HepG2 (cell line): Measurements from ENCODE around the gene VAMP2. TPM values are rescaled to one million over a fixed set of nuclear protein-coding genes. Genes with fewer than 3 reads are reported as not detected.

ENCODE experiments used
- CC2D1A ChIP-seq: sonication (generic); formaldehyde crosslinking; IDR thresholded peaks from 2 replicates; pipeline ENCODE4 v1.8.1; 2023; ENCODE audit warnings: mild to moderate bottlenecking, missing genetic modification reagents
- ELF3 ChIP-seq: IDR thresholded peaks from 2 replicates; pipeline ENCODE4 v1.6.1; 2016; ENCODE audit warnings: missing genetic modification reagents, missing compliant biosample characterization
- FLYWCH1 ChIP-seq: sonication (generic); formaldehyde crosslinking; IDR thresholded peaks from 2 replicates; pipeline ENCODE4 v1.8.1; 2023; ENCODE audit warnings: mild to moderate bottlenecking, missing genetic modification reagents
- HOXA7 ChIP-seq: sonication (generic); formaldehyde crosslinking; IDR thresholded peaks from 2 replicates; pipeline ENCODE4 v1.8.1; 2022; ENCODE audit warnings: mild to moderate bottlenecking, missing genetic modification reagents, moderate library complexity
- KDM2A ChIP-seq: sonication (generic); formaldehyde crosslinking; IDR thresholded peaks from 2 replicates; pipeline ENCODE4 v1.4.0; 2020; ENCODE audit warnings: low read depth, missing genetic modification reagents, borderline replicate concordance
- NFIB ChIP-seq: sonication (generic); formaldehyde crosslinking; IDR thresholded peaks from 2 replicates; pipeline ENCODE4 v1.9.0; 2021; ENCODE audit warnings: missing genetic modification reagents, mild to moderate bottlenecking, borderline replicate concordance
- REPIN1 ChIP-seq: sonication (generic); formaldehyde crosslinking; IDR thresholded peaks from 2 replicates; pipeline ENCODE4 v1.8.0; 2022; ENCODE audit warnings: missing genetic modification reagents, low read depth, mild to moderate bottlenecking, borderline replicate concordance
- RFX1 ChIP-seq: fragments of 450-650 bp; IDR thresholded peaks from 2 replicates; pipeline ENCODE4 v1.6.1; 2017
- SIX4 ChIP-seq: sonication (generic); formaldehyde crosslinking; IDR thresholded peaks from 2 replicates; pipeline ENCODE4 v1.4.0; 2020; ENCODE audit warnings: missing genetic modification reagents
- SMYD3 ChIP-seq: sonication (generic); formaldehyde crosslinking; IDR thresholded peaks from 2 replicates; pipeline ENCODE4 v1.8.1; 2023; ENCODE audit warnings: mild to moderate bottlenecking, missing genetic modification reagents
- TRIM24 ChIP-seq: sonication (generic); formaldehyde crosslinking; IDR thresholded peaks from 2 replicates; pipeline ENCODE4 v1.8.0; 2022; ENCODE audit warnings: mild to moderate bottlenecking, missing genetic modification reagents
- polyA plus RNA-seq, 8 experiments: library from polyadenylated mRNA; depleted of rRNA in 3 of 8; stranded (reverse) in 7 of 8; unstranded in 1 of 8; fragments of >200 nt; fragmentation: Illumina TruSeq in 4 of 8; extraction: Trizol in 4 of 8; gene quantifications; 2 replicates each; pipeline versions ENCODE4 v1.2.1 to v1.2.3, GENCODE V29; 2011 to 2016; ENCODE audit warnings: low read depth in 4 of 8, missing spikeins in 1 of 8, mixed read lengths in 1 of 8; ENCODE audit not compliant: insufficient read depth in 1 of 8
- total RNA-seq, 5 experiments: library from RNA; depleted of rRNA; stranded (reverse); fragments of >200 nt; fragmentation: Illumina TruSeq; extraction: Trizol; gene quantifications; 2 replicates each; pipeline ENCODE4 v1.2.3, GENCODE V29; 2016; ENCODE audit warnings: low read depth in 1 of 5
- TF ChIP-seq, protein P1 (sequence below): sonication (generic); formaldehyde crosslinking; IDR thresholded peaks from 2 replicates; pipeline ENCODE4 v1.5.0; 2020; ENCODE audit warnings: missing genetic modification reagents, mild to moderate bottlenecking, borderline replicate concordance
- TF ChIP-seq, protein P2 (sequence below): sonication (generic); formaldehyde crosslinking; IDR thresholded peaks from 2 replicates; pipeline ENCODE4; 2020; ENCODE audit warnings: missing genetic modification reagents, mild to moderate bottlenecking, borderline replicate concordance
- TF ChIP-seq, protein P3 (sequence below): sonication (generic); formaldehyde crosslinking; IDR thresholded peaks from 2 replicates; pipeline ENCODE4 v1.5.0; 2020; ENCODE audit warnings: mild to moderate bottlenecking, missing genetic modification reagents
- TF ChIP-seq, protein P4 (sequence below): sonication (generic); formaldehyde crosslinking; IDR thresholded peaks from 2 replicates; pipeline ENCODE4 v1.4.0; 2020; ENCODE audit warnings: missing genetic modification reagents, borderline replicate concordance
- TF ChIP-seq, protein P5 (sequence below): sonication (generic); formaldehyde crosslinking; IDR thresholded peaks from 2 replicates; pipeline ENCODE4 v1.8.1; 2023; ENCODE audit warnings: mild to moderate bottlenecking, missing genetic modification reagents
- TF ChIP-seq, protein P6 (sequence below): sonication (generic); formaldehyde crosslinking; IDR thresholded peaks from 2 replicates; pipeline ENCODE4 v1.5.1; 2020; ENCODE audit warnings: missing genetic modification reagents, mild to moderate bottlenecking, borderline replicate concordance

The VAMP2 gene
- total and polyA plus RNA-seq, 2 of the 13 experiments (the other 11 are each of a cell fraction or from before 2014, with no cell fraction given), result 3.9 to 17.2 TPM

DNA sequence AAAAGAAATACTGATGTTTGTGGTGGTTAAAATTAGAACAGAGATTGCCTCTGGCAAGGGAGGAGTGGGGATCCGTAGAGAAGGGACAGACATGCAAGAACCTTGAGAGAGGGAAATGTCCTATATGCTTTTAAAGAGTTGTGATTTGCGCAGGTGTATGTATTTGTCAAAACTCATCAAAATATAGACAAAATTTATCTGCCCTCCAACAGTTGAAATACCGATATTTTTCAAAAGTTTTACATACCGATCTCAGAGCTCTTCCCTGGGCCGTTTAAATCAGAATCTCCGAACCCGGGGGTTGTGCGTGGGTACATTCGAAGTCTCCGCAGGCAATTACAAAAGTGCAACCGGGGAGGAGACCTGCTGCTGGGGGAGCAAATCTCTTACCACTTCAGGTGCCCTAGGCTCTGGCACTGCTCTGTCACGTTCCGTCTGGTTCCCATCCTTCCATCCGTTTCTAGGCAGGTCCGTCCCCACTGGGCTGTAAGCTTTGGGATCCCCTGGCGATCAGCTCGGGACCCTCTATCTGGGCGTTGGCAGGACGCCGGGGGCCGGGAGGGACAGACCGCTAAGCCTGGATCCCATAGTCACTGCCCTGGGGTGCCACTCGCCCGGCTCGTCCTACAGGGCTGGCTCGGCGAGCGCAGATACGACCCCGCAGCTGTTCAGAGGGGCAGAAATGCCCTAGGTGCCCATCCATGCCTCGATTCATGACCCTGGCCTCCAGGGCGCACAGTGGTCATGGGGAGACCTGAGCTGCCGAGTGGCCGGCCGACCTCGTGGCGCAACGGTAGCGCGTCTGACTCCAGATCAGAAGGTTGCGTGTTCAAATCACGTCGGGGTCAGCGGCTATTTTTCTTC lies 23.1 kb upstream of the VAMP2 start (continued):
- TF ChIP-seq, protein P1, sequence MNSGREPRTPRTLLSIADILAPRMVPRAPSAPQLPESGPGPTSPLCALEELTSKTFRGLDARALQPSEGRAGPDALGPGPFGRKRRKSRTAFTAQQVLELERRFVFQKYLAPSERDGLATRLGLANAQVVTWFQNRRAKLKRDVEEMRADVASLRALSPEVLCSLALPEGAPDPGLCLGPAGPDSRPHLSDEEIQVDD (CRISPR knock-in tag), result no peak
- TF ChIP-seq SIX4 (CRISPR knock-in tag) (0 out of 2 replicates have a peak, but pooled peaks have one; percentile 32), REPIN1 (CRISPR knock-in tag) (peak; percentile 1; the same call in 1 of the 2 replicates), NFIB (CRISPR knock-in tag) (no peak), HOXA7 (no peak), ELF3 (no peak; the same call in 1 of the 2 replicates), TRIM24 (CRISPR knock-in tag) (no peak), FLYWCH1 (CRISPR knock-in tag) (no peak), CC2D1A (CRISPR knock-in tag) (no peak), SMYD3 (CRISPR knock-in tag) (no peak), RFX1 (no peak), KDM2A (peak; percentile 82)
- TF ChIP-seq, protein P2, sequence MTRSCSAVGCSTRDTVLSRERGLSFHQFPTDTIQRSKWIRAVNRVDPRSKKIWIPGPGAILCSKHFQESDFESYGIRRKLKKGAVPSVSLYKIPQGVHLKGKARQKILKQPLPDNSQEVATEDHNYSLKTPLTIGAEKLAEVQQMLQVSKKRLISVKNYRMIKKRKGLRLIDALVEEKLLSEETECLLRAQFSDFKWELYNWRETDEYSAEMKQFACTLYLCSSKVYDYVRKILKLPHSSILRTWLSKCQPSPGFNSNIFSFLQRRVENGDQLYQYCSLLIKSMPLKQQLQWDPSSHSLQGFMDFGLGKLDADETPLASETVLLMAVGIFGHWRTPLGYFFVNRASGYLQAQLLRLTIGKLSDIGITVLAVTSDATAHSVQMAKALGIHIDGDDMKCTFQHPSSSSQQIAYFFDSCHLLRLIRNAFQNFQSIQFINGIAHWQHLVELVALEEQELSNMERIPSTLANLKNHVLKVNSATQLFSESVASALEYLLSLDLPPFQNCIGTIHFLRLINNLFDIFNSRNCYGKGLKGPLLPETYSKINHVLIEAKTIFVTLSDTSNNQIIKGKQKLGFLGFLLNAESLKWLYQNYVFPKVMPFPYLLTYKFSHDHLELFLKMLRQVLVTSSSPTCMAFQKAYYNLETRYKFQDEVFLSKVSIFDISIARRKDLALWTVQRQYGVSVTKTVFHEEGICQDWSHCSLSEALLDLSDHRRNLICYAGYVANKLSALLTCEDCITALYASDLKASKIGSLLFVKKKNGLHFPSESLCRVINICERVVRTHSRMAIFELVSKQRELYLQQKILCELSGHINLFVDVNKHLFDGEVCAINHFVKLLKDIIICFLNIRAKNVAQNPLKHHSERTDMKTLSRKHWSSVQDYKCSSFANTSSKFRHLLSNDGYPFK (CRISPR knock-in tag), result no peak; the same call in 1 of the 2 replicates
- TF ChIP-seq, protein P3, sequence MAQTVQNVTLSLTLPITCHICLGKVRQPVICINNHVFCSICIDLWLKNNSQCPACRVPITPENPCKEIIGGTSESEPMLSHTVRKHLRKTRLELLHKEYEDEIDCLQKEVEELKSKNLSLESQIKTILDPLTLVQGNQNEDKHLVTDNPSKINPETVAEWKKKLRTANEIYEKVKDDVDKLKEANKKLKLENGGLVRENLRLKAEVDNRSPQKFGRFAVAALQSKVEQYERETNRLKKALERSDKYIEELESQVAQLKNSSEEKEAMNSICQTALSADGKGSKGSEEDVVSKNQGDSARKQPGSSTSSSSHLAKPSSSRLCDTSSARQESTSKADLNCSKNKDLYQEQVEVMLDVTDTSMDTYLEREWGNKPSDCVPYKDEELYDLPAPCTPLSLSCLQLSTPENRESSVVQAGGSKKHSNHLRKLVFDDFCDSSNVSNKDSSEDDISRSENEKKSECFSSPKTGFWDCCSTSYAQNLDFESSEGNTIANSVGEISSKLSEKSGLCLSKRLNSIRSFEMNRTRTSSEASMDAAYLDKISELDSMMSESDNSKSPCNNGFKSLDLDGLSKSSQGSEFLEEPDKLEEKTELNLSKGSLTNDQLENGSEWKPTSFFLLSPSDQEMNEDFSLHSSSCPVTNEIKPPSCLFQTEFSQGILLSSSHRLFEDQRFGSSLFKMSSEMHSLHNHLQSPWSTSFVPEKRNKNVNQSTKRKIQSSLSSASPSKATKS, result no peak
- TF ChIP-seq, protein P4, sequence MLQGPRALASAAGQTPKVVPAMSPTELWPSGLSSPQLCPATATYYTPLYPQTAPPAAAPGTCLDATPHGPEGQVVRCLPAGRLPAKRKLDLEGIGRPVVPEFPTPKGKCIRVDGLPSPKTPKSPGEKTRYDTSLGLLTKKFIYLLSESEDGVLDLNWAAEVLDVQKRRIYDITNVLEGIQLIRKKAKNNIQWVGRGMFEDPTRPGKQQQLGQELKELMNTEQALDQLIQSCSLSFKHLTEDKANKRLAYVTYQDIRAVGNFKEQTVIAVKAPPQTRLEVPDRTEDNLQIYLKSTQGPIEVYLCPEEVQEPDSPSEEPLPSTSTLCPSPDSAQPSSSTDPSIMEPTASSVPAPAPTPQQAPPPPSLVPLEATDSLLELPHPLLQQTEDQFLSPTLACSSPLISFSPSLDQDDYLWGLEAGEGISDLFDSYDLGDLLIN (CRISPR knock-in tag), result no peak
- TF ChIP-seq, protein P5, sequence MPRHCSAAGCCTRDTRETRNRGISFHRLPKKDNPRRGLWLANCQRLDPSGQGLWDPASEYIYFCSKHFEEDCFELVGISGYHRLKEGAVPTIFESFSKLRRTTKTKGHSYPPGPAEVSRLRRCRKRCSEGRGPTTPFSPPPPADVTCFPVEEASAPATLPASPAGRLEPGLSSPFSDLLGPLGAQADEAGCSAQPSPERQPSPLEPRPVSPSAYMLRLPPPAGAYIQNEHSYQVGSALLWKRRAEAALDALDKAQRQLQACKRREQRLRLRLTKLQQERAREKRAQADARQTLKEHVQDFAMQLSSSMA (CRISPR knock-in tag), result 0 out of 2 replicates have a peak, but pooled peaks have one; percentile 0
- TF ChIP-seq, protein P6, sequence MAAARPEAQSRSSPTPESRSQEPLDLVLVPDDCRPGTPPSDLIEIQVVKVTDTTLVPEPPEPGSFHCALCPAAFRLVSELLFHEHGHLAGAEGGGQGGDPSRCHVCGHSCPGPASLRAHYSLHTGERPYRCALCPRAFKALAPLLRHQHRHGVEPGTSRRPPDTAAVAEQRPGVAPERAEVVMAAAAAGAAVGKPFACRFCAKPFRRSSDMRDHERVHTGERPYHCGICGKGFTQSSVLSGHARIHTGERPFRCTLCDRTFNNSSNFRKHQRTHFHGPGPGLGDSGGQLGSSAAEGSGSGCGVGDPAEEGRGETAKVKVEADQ (CRISPR knock-in tag), result no peak
